Neuronal stem cell (in vitro differentiated cells): Measurements from ENCODE around the gene PCBP2.
A peak's percentile ranks its signal among the peaks of the same experiment; 100 is the strongest.

Experiments used
- DNase-seq: peaks from one replicate; pipeline ENCODE4 v3.0.0-alpha.2; 2013; ENCODE audit warnings: low spot score
- H2AFZ ChIP-seq: one replicate; pipeline ENCODE4 v1.6.1; 2013; ENCODE audit warnings: mild to moderate bottlenecking, low read length, inconsistent platforms
- H2AK5ac ChIP-seq: 2 replicates; pipeline ENCODE4 v1.6.1; 2013; ENCODE audit warnings: low read depth, mild to moderate bottlenecking, inconsistent platforms, low read length, moderate library complexity, mixed read lengths
- H2BK120ac ChIP-seq: 2 replicates; pipeline ENCODE4 v1.6.1; 2013; ENCODE audit warnings: low read depth, mild to moderate bottlenecking, inconsistent platforms, low read length, moderate library complexity, mixed read lengths
- H2BK12ac ChIP-seq: one replicate; pipeline ENCODE4 v1.6.1; 2013; ENCODE audit warnings: low read length, inconsistent platforms
- H2BK15ac ChIP-seq: 2 replicates; pipeline ENCODE4 v1.6.1; 2013; ENCODE audit warnings: mild to moderate bottlenecking, low read length, inconsistent platforms, mixed read lengths
- H2BK5ac ChIP-seq: one replicate; pipeline ENCODE4 v1.6.1; 2013; ENCODE audit warnings: inconsistent platforms, mild to moderate bottlenecking, low read length, moderate library complexity
- H3K14ac ChIP-seq: one replicate; pipeline ENCODE4 v1.6.1; 2013; ENCODE audit warnings: low read length, inconsistent platforms
- H3K18ac ChIP-seq: 2 replicates; pipeline ENCODE4 v1.6.1; 2013; ENCODE audit warnings: low read length, inconsistent platforms
- H3K23ac ChIP-seq: 2 replicates; pipeline ENCODE4 v1.6.1; 2013; ENCODE audit warnings: low read depth, mild to moderate bottlenecking, mixed read lengths, low read length, inconsistent platforms; ENCODE audit not compliant: poor library complexity
- H3K27ac ChIP-seq: replicated peaks from 3 replicates; pipeline ENCODE4 v1.5.1; 2013; ENCODE audit warnings: low read length, inconsistent platforms
- H3K27me3 ChIP-seq, 3 experiments: 2 replicates each; pipeline ENCODE4 v1.6.1; 2013; ENCODE audit warnings: low read length in 3 of 3, mild to moderate bottlenecking in 2 of 3, inconsistent platforms in 1 of 3, low read depth in 1 of 3, mixed read lengths in 1 of 3, moderate library complexity in 1 of 3; ENCODE audit not compliant: control insufficient read depth in 3 of 3, insufficient read depth in 3 of 3
- H3K36me3 ChIP-seq, 2 donors: replicated peaks in 1 of 2; 2 replicates each; pipeline ENCODE4 v1.6.1; 2013; ENCODE audit warnings: low read length in 2 of 2; ENCODE audit not compliant: control insufficient read depth in 2 of 2, insufficient read depth in 2 of 2
- H3K4ac ChIP-seq: 2 replicates; pipeline ENCODE4 v1.6.1; 2013; ENCODE audit warnings: inconsistent platforms, mild to moderate bottlenecking, low read length, moderate library complexity
- H3K4me1 ChIP-seq, 2 donors: 1 replicate in 1 of 2; 2 replicates in 1 of 2; pipeline ENCODE4 v1.6.1; 2013; ENCODE audit warnings: low read length in 2 of 2, low read depth in 1 of 2; ENCODE audit not compliant: control insufficient read depth in 2 of 2, insufficient read depth in 1 of 2
- H3K4me2 ChIP-seq: one replicate; pipeline ENCODE4 v1.6.1; 2013; ENCODE audit warnings: mild to moderate bottlenecking, low read length, inconsistent platforms; ENCODE audit not compliant: insufficient read depth, poor library complexity, severe bottlenecking
- H3K4me3 ChIP-seq, 2 donors: 2 replicates each; pipeline ENCODE4 v1.5.1; 2013; ENCODE audit warnings: low read length in 2 of 2, mild to moderate bottlenecking in 2 of 2, inconsistent platforms in 1 of 2, moderate library complexity in 1 of 2
- H3K79me1 ChIP-seq: one replicate; pipeline ENCODE4 v1.6.1; 2013; ENCODE audit warnings: low read depth, mild to moderate bottlenecking, inconsistent platforms, low read length, moderate library complexity
- H3K9ac ChIP-seq: one replicate; pipeline ENCODE4 v1.6.1; 2013; ENCODE audit warnings: mild to moderate bottlenecking, low read depth, low read length, inconsistent platforms; ENCODE audit not compliant: poor library complexity
- H3K9me3 ChIP-seq, 2 donors: replicated peaks in 1 of 2; 2 replicates each; pipeline versions ENCODE3 to v1.6.1; 2013; ENCODE audit warnings: low read length in 2 of 2, mild to moderate bottlenecking in 2 of 2, inconsistent platforms in 1 of 2, low read depth in 1 of 2, mixed read lengths in 1 of 2, moderate library complexity in 1 of 2; ENCODE audit not compliant: control insufficient read depth in 2 of 2, insufficient read depth in 1 of 2
- H4K8ac ChIP-seq: one replicate; pipeline ENCODE4 v1.6.1; 2013; ENCODE audit warnings: low read depth, mild to moderate bottlenecking, inconsistent platforms, low read length, moderate library complexity
- H4K91ac ChIP-seq: one replicate; pipeline ENCODE4 v1.6.1; 2013; ENCODE audit warnings: low read length, low read depth, mild to moderate bottlenecking, inconsistent platforms; ENCODE audit not compliant: poor library complexity
- WGBS, 2 donors: extraction: QIAGEN DNeasy Blood & Tissue Kit; methylation state at CpG; one replicate each; pipeline ENCODE4 v1.1.7; 2013; ENCODE audit warnings: missing lambda C conversion rate in 2 of 2, mixed read lengths in 1 of 2; ENCODE audit not compliant: insufficient read length in 2 of 2, insufficient replicate concordance in 1 of 2; ENCODE audit errors: extremely low coverage in 2 of 2; 5-methylcytosine and 5-hydroxymethylcytosine counted together

The PCBP2 gene

DNA sequence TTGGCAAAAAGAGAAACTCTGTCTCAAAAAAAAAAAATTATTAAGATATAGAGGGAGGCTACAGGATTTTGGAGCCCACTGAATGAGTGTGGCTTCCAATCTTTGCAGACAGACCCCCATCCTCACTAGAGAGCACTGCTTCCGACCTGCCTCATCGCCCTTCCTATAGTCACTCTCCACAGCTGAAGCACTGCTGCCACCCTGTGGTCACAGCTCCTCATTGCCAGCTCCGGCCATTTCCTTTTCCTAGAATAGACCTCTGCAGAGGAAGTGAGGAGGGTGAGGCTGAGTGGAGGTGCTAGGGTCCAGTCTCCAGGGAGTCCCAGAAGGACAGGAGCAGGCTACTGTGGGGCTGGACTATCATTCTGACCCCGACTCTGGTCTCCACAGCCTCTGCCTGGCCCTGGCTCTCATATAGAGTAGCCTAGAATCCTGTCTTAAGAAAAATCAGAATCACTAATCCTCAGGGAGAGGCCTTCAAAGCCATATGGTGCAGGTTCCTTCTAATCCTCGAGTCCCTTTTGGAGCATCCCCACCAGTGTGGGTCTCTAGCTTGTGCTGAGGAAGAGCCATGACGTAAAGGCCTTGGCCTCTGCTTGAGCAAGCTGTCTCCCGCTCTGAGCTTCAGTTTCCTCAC, 56.8 kb downstream of the PCBP2 start:
- Histone ChIP-seq H3K4me3 (no peak overlapping the region), H3K4me2 (no peak overlapping the region), H2BK15ac (no peak overlapping the region), H2BK120ac (no peak overlapping the region), H2AK5ac (no peak overlapping the region), H3K36me3 (peaks cover 23 to 74% of the 10 kb centered on the region in 2 donors), H3K18ac (no peak overlapping the region), H4K91ac (no peak overlapping the region), H2BK5ac (no peak overlapping the region), H3K79me1 (peaks cover under 1% of the 10 kb centered on the region), H3K14ac (no peak overlapping the region), H3K23ac (no peak overlapping the region), H2BK12ac (no peak overlapping the region), H3K4ac (no peak overlapping the region), H2AFZ (no peak overlapping the region), H3K9me3 (no peaks in the 10 kb centered on the region), H3K27me3 (no peaks in the 10 kb centered on the region), H3K9ac (no peak overlapping the region), H4K8ac (no peak overlapping the region), H3K27ac (no peak overlapping the region), H3K4me1 (no peaks in the 10 kb centered on the region)
- no CpG with 5 or more reads among the region's 7 CpGs for WGBS, 2 donors
- peak; percentile 75 for DNase-seq

GRCh38 chr12:53510181-53510812, 58.4 kb downstream of the PCBP2 start:
- Histone ChIP-seq H3K36me3 (peaks cover 28 to 74% of the 10 kb centered on the region in 2 donors), H3K18ac (no peak overlapping the region), H2BK12ac (no peak overlapping the region), H2BK120ac (no peak overlapping the region), H3K4me3 (no peak overlapping the region), H3K4ac (no peak overlapping the region), H2BK15ac (no peak overlapping the region), H3K4me1 (no peaks in the 10 kb centered on the region), H2BK5ac (no peak overlapping the region), H2AFZ (no peak overlapping the region), H4K8ac (no peak overlapping the region), H2AK5ac (no peak overlapping the region), H3K23ac (no peak overlapping the region), H3K27ac (no peak overlapping the region), H3K9ac (no peak overlapping the region), H3K9me3 (no peaks in the 10 kb centered on the region), H4K91ac (no peak overlapping the region), H3K79me1 (no peaks in the 10 kb centered on the region), H3K14ac (no peak overlapping the region), H3K27me3 (no peaks in the 10 kb centered on the region), H3K4me2 (no peak overlapping the region)
- WGBS, 2 donors: no CpG with 5 or more reads among the region's 9 CpGs
- no peak for DNase-seq

DNA sequence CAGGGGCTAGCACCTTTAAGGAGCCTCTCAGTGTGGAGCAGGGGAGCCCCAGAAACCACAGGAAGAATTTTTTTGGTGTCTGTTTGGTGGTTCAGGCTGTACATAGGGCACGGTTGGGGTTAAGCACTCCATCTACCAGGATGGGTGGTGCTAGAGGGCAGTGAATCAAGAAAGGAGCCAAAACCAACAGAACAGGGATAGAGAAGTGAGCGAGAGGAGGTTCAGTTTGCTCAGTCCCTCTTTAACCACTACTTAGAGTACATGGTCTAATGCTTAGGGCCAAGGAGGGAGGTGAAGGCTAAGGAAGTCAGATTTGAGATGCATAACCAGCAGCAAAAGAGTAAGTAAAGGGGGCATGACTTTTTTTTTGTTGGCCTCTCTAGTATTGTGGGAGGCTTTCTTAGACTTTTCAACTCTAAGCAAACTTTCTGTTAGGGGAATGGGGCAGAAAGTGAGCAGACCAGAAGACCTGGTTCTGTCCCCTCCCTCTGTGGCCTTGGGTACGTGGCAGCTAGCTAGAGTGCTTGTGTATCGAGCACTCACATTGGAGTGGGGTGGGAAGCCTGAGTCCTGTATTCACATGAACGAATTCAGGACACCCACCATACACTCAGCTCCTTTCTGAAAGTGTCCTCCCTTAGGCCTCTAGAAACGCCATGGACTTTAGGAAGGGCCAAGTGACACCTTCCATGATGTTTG, 62.0 kb downstream of the PCBP2 start:
- Histone ChIP-seq H3K4ac (no peak overlapping the region), H3K4me2 (no peak overlapping the region), H3K36me3 (peaks cover 30 to 77% of the 10 kb centered on the region in 2 donors), H2BK5ac (no peak overlapping the region), H3K79me1 (no peaks in the 10 kb centered on the region), H2BK15ac (no peak overlapping the region), H3K27ac (no peak overlapping the region), H3K4me3 (no peak overlapping the region), H4K8ac (no peak overlapping the region), H3K9me3 (no peaks in the 10 kb centered on the region), H3K27me3 (no peaks in the 10 kb centered on the region), H3K23ac (no peak overlapping the region), H3K14ac (no peak overlapping the region), H2AFZ (no peak overlapping the region), H3K9ac (no peak overlapping the region), H2AK5ac (no peak overlapping the region), H3K18ac (no peak overlapping the region), H3K4me1 (no peaks in the 10 kb centered on the region), H4K91ac (no peak overlapping the region), H2BK12ac (no peak overlapping the region), H2BK120ac (no peak overlapping the region)
- WGBS, 2 donors: no CpG with 5 or more reads among the region's 6 CpGs
- DNase-seq: no peak

DNA sequence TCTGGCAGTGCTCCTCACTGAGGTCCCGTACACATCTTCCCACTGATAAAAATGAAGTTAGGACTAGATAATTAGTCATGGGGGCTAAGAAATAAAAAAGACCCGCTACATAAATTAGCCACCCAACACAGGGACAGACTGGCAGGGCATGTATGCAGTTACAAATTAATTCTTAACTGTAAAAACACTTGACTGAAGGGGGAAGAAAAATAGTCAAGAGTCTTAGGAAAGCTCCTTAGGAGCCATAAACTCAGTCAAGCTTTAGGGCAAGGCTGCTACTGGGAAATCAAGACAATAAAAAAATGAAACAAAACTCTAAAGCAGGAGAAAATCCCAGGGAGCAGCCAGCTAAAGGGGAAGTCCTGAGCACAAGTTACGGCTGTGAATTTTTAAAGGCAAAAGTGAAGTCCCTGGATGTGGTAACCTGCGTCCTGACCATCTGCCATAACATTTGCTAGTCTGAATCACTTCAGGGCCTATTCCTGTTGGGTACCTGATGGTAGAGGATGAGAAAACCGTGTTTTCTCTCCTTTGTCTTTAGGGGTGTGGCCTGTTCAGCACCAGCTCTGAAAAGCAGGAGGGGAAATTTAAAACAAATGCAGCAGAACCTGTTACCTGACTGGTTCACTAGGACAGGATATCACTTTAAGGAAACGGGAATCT, 62.9 kb downstream of the PCBP2 start:
- no peak overlapping the region for H2BK15ac ChIP-seq
- no peak for DNase-seq

More for the DNA sequence above, 62.9 kb downstream of the PCBP2 start:
- no peaks in the 10 kb centered on the region for H3K27me3 ChIP-seq
- H4K8ac ChIP-seq: no peak overlapping the region
- no peak overlapping the region for H3K9ac ChIP-seq
- no peak overlapping the region for H3K18ac ChIP-seq
- no peak overlapping the region for H2AFZ ChIP-seq
- no peak overlapping the region for H2BK12ac ChIP-seq
- H2BK5ac ChIP-seq: no peak overlapping the region
- H3K9me3 ChIP-seq: no peaks in the 10 kb centered on the region
- peaks cover 30 to 86% of the 10 kb centered on the region in 2 donors for H3K36me3 ChIP-seq
- no peaks in the 10 kb centered on the region for H3K4me1 ChIP-seq
- H2BK120ac ChIP-seq: no peak overlapping the region
- H3K4me2 ChIP-seq: no peak overlapping the region
- no peak overlapping the region for H4K91ac ChIP-seq
- H3K4ac ChIP-seq: no peak overlapping the region
- no peak overlapping the region for H2AK5ac ChIP-seq
- no peak overlapping the region for H3K4me3 ChIP-seq
- no peak overlapping the region for H3K14ac ChIP-seq
- H3K79me1 ChIP-seq: no peaks in the 10 kb centered on the region
- no peak overlapping the region for H3K23ac ChIP-seq
- no peak overlapping the region for H3K27ac ChIP-seq
- no CpG with 5 or more reads among the region's 6 CpGs for WGBS, 2 donors
